Skeletal muscle tissue (tissue), 4 donors: Measurements from ENCODE around the gene ARL6IP4. TPM values are rescaled to one million over a fixed set of nuclear protein-coding genes. Genes with fewer than 3 reads are reported as not detected.
"Not testable (repeated sequence)": the region's sequence is repeated elsewhere in the genome, so short reads cannot be mapped to it uniquely, and the experiment has no call there.

Experiments
- H3K27ac ChIP-seq: one replicate; pipeline ENCODE4 v1.7.0; 2013; ENCODE audit warnings: mild to moderate bottlenecking, low read depth, low read length, inconsistent platforms
- H3K27me3 ChIP-seq, 3 donors: one replicate each; pipeline ENCODE4 v1.7.0; 2013; ENCODE audit warnings: low read length in 3 of 3; ENCODE audit not compliant: control insufficient read depth in 3 of 3, insufficient read depth in 3 of 3
- H3K36me3 ChIP-seq, 3 donors: one replicate each; pipeline ENCODE4 v1.7.0; 2013; ENCODE audit warnings: low read length in 3 of 3; ENCODE audit not compliant: control insufficient read depth in 3 of 3, insufficient read depth in 3 of 3
- H3K4me1 ChIP-seq, 3 donors: one replicate each; pipeline ENCODE4 v1.7.0; 2013; ENCODE audit warnings: low read length in 3 of 3, mild to moderate bottlenecking in 3 of 3; ENCODE audit not compliant: control insufficient read depth in 3 of 3, insufficient read depth in 3 of 3
- H3K4me3 ChIP-seq, 3 donors: one replicate each; pipeline ENCODE4 v1.7.0; 2013; ENCODE audit warnings: low read length in 3 of 3
- H3K9ac ChIP-seq, 3 donors: one replicate each; pipeline ENCODE4 v1.7.0; 2013; ENCODE audit warnings: low read length in 3 of 3, mild to moderate bottlenecking in 3 of 3, moderate library complexity in 2 of 3, low read depth in 1 of 3
- H3K9me3 ChIP-seq, 3 donors: one replicate each; pipeline ENCODE4 v1.7.0; 2013; ENCODE audit warnings: low read length in 3 of 3; ENCODE audit not compliant: control insufficient read depth in 3 of 3
- total RNA-seq: library from RNA; depleted of rRNA; stranded (reverse); fragments of >200 nt; gene quantifications from one replicate; pipeline ENCODE4 v1.2.3, GENCODE V29; 2014
- donor health status: Osteomylitis.

ARL6IP4 gene
- 93.4 TPM for total RNA-seq

DNA sequence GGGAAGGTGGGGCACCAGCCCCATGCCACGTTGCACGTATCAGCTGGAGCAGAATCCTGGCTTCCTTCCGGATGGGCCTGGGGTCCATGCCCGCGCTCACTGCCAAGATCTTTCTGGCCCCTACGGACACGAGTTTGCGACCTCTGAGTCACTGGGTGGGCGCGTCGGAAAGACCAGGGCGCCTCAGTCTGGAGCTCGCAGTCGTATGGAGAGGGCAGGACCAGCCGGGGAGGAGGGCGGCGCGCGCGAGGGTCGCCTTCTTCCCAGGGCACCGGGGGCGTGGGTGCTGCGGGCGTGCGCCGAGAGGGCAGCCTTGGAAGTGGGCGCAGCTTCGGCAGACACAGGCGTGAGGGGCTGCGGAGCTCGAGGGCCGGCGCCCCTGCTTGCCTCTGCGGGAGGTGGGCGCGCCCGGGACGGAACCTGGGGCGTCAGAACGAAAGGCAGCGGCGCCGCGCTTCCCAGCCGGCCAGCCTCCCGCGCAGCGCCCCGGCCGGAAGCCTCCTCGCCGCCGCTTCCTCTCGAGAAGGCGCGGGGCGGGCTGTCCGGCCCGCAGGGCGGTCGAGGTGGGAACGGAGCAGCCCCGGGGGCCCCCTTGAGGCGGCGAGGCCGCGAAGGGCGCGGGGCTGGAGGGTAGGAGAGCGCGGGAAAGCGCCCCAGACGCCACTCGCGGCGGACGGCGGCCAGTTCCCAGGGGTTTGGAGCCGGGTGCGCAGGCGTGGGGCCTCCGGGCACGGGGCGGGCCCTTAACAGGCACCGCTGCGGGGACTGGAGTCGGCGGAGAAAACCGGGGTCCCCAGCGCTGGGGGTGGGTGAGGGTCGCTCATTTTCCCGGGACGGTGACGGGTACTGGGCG lies at the start of gene ARL6IP4:
Gene ARL6IP4 (plus strand): TSS at position 499 of the 853 bp plus-strand sequence. CDS start 459 bp downstream, outside the sequence.
- H3K9me3 ChIP-seq, result no peaks in the 10 kb centered on the region
- peaks cover 80 to 92% (median 83%) of the 10 kb centered on the region in 3 donors for H3K4me1 ChIP-seq
- H3K36me3 ChIP-seq, result peaks cover 15 to 28% (median 21%) of the 10 kb centered on the region in 3 donors
- peak within 1 kb of the TSS; percentile 83 to 94 (median 94) for H3K9ac ChIP-seq
- H3K27ac ChIP-seq, result peak within 1 kb of the TSS; percentile 80
- H3K27me3 ChIP-seq, result no peaks in the 10 kb centered on the region
- peak within 1 kb of the TSS; percentile 92 to 95 (median 92) for H3K4me3 ChIP-seq

DNA sequence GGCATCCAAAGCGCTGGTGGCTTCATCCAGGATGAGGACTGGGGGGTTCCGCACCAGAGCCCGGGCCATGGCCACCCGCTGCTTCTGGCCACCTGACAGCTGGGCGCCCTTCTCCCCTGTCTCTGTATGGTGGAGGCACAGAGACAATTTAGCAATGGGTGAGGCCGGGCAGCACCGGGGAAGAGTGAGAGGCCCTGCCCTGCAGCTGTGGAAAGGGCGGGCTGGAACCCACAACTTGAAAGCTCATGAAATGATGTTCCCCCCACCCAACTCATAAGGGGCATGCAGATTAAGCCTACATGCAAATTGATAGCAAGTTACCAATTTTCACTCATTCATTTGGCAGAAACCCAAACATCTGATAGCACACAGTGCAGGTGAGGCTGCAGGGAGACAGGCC lies 48.3 kb upstream of the ARL6IP4 start:
- H3K9me3 ChIP-seq, result no peaks in the 10 kb centered on the region
- H3K4me1 ChIP-seq, result no peaks in the 10 kb centered on the region
- H3K9ac ChIP-seq, result no peak overlapping the region
- H3K27ac ChIP-seq, result no peak overlapping the region
- H3K27me3 ChIP-seq, result no peaks in the 10 kb centered on the region
- no peak overlapping the region for H3K4me3 ChIP-seq
- H3K36me3 ChIP-seq, result no peaks in the 10 kb centered on the region

DNA sequence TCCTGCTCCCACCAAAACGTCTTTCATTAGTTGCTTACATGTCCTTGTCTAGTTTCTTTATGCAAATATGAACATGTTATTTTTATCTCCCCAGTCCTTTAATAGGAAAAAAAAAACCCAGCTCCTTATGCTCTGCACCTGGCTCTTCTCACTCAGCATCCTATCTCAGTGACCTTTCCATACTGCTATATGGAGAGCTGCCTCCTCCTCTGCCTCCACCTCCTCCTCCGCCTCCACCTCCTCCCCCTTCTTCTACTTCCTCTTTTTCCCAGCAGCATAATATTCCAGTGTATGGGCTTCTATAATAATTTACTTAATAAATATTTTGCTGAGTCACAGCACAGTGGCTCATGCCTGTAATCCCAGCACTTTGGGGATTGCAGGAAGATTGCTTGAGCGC lies 45.8 kb upstream of the ARL6IP4 start:
- Histone ChIP-seq H3K27ac (no peak overlapping the region), H3K4me3 (no peak overlapping the region), H3K36me3 (no peaks in the 10 kb centered on the region), H3K9me3 (no peaks in the 10 kb centered on the region), H3K9ac (no peak overlapping the region), H3K27me3 (no peaks in the 10 kb centered on the region), H3K4me1 (peaks cover 0 to 9% (median 0%) of the 10 kb centered on the region in 3 donors)

DNA sequence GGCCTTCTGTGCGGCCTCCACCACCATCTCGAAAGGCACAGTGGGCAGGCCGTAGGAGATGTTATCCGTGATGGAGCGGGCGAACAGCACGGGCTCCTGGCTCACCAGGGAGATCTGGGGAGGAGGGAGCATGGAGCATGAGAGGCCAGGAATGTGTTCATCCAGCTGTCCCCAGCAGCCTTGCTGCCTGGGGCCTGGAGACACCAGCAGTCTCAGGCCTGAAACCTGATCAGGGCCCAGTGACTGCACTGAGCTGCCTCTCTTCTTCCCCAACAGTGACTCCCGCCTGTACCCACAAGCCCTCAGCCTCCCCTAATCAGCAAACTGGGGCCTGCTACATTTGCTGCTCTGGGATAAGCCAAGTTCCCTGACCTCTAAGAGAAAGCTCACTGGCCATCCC lies 45.2 kb upstream of the ARL6IP4 start:
- Histone ChIP-seq H3K9ac (no peak overlapping the region), H3K27ac (peak overlapping the region; percentile 30), H3K27me3 (no peaks in the 10 kb centered on the region), H3K4me1 (peaks cover 0 to 9% (median 0%) of the 10 kb centered on the region in 3 donors), H3K9me3 (no peaks in the 10 kb centered on the region), H3K36me3 (no peaks in the 10 kb centered on the region), H3K4me3 (no peak overlapping the region)

DNA sequence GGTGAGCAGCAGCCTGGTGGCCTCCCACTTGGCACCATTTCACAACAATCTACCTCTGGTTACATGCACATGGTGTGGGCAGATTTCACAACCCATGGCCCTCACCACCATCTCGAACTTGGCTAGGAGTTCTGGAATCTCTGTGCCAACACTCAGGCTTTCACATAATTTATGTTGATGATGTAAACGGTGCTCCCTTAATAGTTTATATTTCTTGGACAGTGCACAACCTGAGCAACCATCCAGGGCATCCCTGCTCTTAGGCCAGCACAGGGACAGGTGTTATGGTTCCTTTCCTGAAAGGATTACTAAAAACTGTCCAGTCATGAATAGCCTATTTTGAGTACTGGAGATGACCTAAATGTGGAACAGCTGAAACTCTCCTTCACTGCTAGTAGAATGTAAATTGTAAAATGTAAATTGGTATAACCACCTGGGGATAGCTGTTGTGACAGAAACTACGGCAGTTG lies 42.8 kb upstream of the ARL6IP4 start:
- peak overlapping the region; percentile 2 for H3K27ac ChIP-seq

DNA sequence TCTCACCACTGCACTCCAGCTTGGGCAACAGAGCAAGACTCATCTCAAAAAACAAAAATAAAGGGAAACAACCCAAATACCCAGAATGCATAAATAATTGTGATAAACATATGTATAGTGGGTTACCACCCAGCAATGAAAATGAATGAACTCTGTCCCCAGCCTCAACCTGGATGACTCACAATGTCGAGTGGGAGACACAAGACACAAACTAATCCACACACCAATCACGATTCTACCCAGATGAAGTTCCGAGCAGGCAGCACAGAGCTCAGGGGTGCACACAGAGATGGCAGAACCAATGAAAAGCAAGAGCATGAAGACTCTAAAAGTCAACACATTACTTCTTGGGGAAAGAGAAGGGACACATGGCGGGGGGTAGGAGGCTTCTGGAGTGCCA lies 41.4 kb upstream of the ARL6IP4 start:
- Histone ChIP-seq H3K36me3 (no peaks in the 10 kb centered on the region), H3K4me1 (peaks cover 2 to 9% (median 2%) of the 10 kb centered on the region in 3 donors), H3K9ac (no peak overlapping the region), H3K9me3 (no peaks in the 10 kb centered on the region), H3K27me3 (no peaks in the 10 kb centered on the region), H3K4me3 (no peak overlapping the region), H3K27ac (no peak overlapping the region)

More for the DNA sequence above, 42.8 kb upstream of the ARL6IP4 start:
- no peaks in the 10 kb centered on the region for H3K9me3 ChIP-seq
- H3K4me3 ChIP-seq, result no peak overlapping the region
- no peak overlapping the region for H3K9ac ChIP-seq
- H3K27me3 ChIP-seq, result no peaks in the 10 kb centered on the region
- H3K36me3 ChIP-seq, result no peaks in the 10 kb centered on the region
- peaks cover 0 to 9% (median 2%) of the 10 kb centered on the region in 3 donors for H3K4me1 ChIP-seq

DNA sequence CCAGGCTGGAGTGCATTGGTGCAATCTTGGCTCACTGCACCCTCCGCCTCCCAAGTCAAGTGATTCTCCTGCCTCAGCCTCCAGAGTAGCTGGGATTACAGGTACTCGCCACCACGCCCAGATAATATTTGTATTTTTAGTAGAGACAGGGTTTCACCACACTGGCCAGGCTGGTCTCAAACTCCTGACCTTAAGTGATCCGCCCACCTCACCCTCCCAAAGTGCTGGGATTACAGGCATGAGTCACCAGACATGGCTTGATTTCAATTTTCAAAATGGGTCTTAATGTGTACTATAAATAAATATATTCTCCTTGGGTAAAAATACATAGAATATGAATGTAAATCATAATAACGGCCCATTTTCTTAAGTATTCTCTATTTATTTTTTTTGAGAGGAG lies 39.1 kb upstream of the ARL6IP4 start:
- not testable (repeated sequence) for H3K27me3 ChIP-seq, H3K9me3 ChIP-seq, H3K4me3 ChIP-seq, H3K36me3 ChIP-seq, H3K9ac ChIP-seq, H3K27ac ChIP-seq
- H3K4me1 ChIP-seq, result peaks cover 2 to 23% (median 19%) of the 10 kb centered on the region in 3 donors

DNA sequence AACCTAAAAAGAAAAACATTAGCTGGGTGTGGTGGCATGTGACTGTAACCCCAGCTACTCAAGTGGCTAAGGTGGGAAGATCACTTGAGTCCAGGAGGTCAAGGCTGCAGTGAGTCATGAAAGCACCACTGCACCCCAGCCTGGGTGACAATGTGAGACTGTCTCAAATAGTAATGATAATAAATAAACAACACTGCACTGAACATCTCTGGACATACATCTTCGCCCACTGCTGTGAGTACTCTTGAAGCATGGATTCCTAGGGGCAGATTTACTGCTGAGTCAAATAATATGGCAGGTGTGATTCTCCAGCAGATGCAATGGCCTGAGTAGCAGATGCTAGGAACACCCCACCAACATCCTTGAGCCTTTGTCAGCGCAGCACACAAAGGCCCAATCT lies 37.8 kb upstream of the ARL6IP4 start:
- H3K9me3 ChIP-seq, result no peaks in the 10 kb centered on the region
- H3K27me3 ChIP-seq, result no peaks in the 10 kb centered on the region
- no peaks in the 10 kb centered on the region for H3K36me3 ChIP-seq
- peak overlapping the region; percentile 11 for H3K27ac ChIP-seq
- H3K4me3 ChIP-seq, result no peak overlapping the region
- no peak overlapping the region for H3K9ac ChIP-seq
- peaks cover 13 to 32% (median 30%) of the 10 kb centered on the region in 3 donors for H3K4me1 ChIP-seq

DNA sequence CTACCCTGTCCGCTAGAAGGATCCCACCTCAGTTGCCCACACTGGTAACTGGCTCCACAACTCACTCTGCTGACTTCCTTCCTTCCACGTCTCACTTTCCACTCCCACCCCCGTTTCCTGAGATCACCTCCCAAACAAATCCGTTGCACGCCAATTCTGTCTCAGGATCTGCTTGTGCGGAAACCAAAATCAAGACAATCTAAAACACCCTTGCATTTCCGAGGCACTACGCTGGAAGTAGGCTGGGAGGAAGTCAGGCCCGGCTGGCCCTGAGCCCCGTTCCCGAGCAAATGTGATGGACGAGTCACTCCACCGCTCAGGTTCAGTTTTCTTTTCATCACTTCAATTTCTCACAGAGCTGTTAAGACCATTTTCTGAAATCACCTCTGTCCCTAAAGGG lies 37.3 kb upstream of the ARL6IP4 start:
- H3K27ac ChIP-seq, result peak overlapping the region; percentile 15
- H3K9ac ChIP-seq, result peak overlapping the region in 1 of 3 donors; percentile 25
- H3K4me3 ChIP-seq, result no peak overlapping the region
- peaks cover 13 to 30% (median 27%) of the 10 kb centered on the region in 3 donors for H3K4me1 ChIP-seq
- H3K27me3 ChIP-seq, result no peaks in the 10 kb centered on the region
- no peaks in the 10 kb centered on the region for H3K36me3 ChIP-seq
- no peaks in the 10 kb centered on the region for H3K9me3 ChIP-seq
